ENCODE results near the gene PKHD1. TPM values are rescaled to one million over a fixed set of nuclear protein-coding genes. Genes with fewer than 3 reads are reported as not detected.

Gene PKHD1
- polyA plus RNA-seq, 1 of the 3 experiments (the other 2 are of a cell fraction) = not detected

GRCh38 chr6:51594981-51595380 lies 492.4 kb downstream of the PKHD1 start:
- Histone ChIP-seq H3K4me3 (ENCODE audit: low read depth in 2 of 2, low read length in 1 of 2) (no peak overlapping the region), H3K9me3 (no peaks in the 10 kb centered on the region), H3K9me2 (0 out of 2 replicates have a peak, but pooled peaks cover 3% of the 10 kb centered on the region), H2AFZ (ENCODE audit: low read depth) (no peak overlapping the region), H3K4me2 (no peak overlapping the region), H3K9ac (no peak overlapping the region), H3K27ac (ENCODE audit: low read depth in 2 of 2, low read length in 1 of 2) (no peak overlapping the region), H4K20me1 (ENCODE audit: insufficient read depth) (no peaks in the 10 kb centered on the region), H3K4me1 (ENCODE audit: control insufficient read depth in 1 of 2, insufficient read depth in 2 of 2, low read depth in 1 of 2, low read length in 1 of 2) (no peaks in the 10 kb centered on the region), H3K27me3 (ENCODE audit: insufficient read depth) (no peaks in the 10 kb centered on the region), H3F3A (replicated peaks; ENCODE audit: insufficient read depth) (no peaks in the 10 kb centered on the region), H3K36me3 (replicated peaks in 1 of 2; ENCODE audit: control insufficient read depth in 1 of 2, insufficient read depth in 2 of 2, low read length in 1 of 2) (no peaks in the 10 kb centered on the region), H3K79me2 (ENCODE audit: insufficient read depth) (no peaks in the 10 kb centered on the region)
- TF ChIP-seq MEF2A (IDR thresholded peaks at IDR 0.05; ENCODE audit: borderline replicate concordance, low read depth) (no peak), RXRA (IDR thresholded peaks at IDR 0.05; ENCODE audit: borderline replicate concordance, low read depth) (no peak), POLR2AphosphoS5 (IDR thresholded peaks at IDR 0.05; ENCODE audit: low read depth, low read length) (no peak), GATA2 (CRISPR knock-in tag; IDR thresholded peaks at IDR 0.05) (no peak), TEAD4 (IDR thresholded peaks at IDR 0.05; ENCODE audit: borderline replicate concordance, insufficient read depth) (no peak), NRF1 (IDR thresholded peaks at IDR 0.05; ENCODE audit: low read depth, low read length) (no peak), JUND (IDR thresholded peaks at IDR 0.05) (no peak), FOXM1 (IDR thresholded peaks at IDR 0.05; ENCODE audit: low read depth) (no peak), CHD2 (IDR thresholded peaks at IDR 0.05; ENCODE audit: low read length, partially characterized antibody) (no peak)
- WGBS (ENCODE audit: low lambda C conversion rate) = 0% methylated on average over 1 of the region's 1 CpG
- DNase-seq = no peak
- CTCF ChIA-PET = interaction anchor here (0.9 to 1.3 kb wide), 2 partner anchors 10 to 13 kb away, joined by 3 read pairs; no protein-coding TSS in a partner anchor
- POLR2A ChIA-PET = no interaction called here

GRCh38 chr6:51585264-51585663 lies 502.1 kb downstream of the PKHD1 start:
- CTCF ChIA-PET = interaction anchor here (0.7 to 1.5 kb wide), 3 partner anchors 10 to 259 kb away, joined by 3 read pairs; no protein-coding TSS in a partner anchor
- Histone ChIP-seq H3K4me1 (ENCODE audit: control insufficient read depth in 1 of 2, insufficient read depth in 2 of 2, low read depth in 1 of 2, low read length in 1 of 2) (no peaks in the 10 kb centered on the region; a peak in 1 of 4 replicates), H3K36me3 (replicated peaks in 1 of 2; ENCODE audit: control insufficient read depth in 1 of 2, insufficient read depth in 2 of 2, low read length in 1 of 2) (no peaks in the 10 kb centered on the region), H2AFZ (ENCODE audit: low read depth) (no peak overlapping the region), H3K9me3 (no peaks in the 10 kb centered on the region), H4K20me1 (ENCODE audit: insufficient read depth) (no peaks in the 10 kb centered on the region), H3K9ac (no peak overlapping the region), H3K27ac (ENCODE audit: low read depth in 2 of 2, low read length in 1 of 2) (no peak overlapping the region), H3K9me2 (no peaks in the 10 kb centered on the region), H3K4me2 (no peak overlapping the region), H3K27me3 (ENCODE audit: insufficient read depth) (no peaks in the 10 kb centered on the region), H3K79me2 (ENCODE audit: insufficient read depth) (no peaks in the 10 kb centered on the region), H3K4me3 (ENCODE audit: low read depth in 2 of 2, low read length in 1 of 2) (no peak overlapping the region), H3F3A (replicated peaks; ENCODE audit: insufficient read depth) (no peaks in the 10 kb centered on the region)
- no peak for DNase-seq
- TF ChIP-seq SIN3A (IDR thresholded peaks at IDR 0.05; ENCODE audit: borderline replicate concordance, low read depth, low read length) = no peak
- POLR2A ChIA-PET = no interaction called here

- H3K4me3 ChIP-seq (ENCODE audit: low read depth in 2 of 2, low read length in 1 of 2) = no peak overlapping the region
- WGBS (ENCODE audit: low lambda C conversion rate) = 49% methylated on average over 3 of the region's 3 CpGs
- H3F3A ChIP-seq (replicated peaks; ENCODE audit: insufficient read depth) = no peaks in the 10 kb centered on the region
- no peaks in the 10 kb centered on the region for H4K20me1 ChIP-seq (ENCODE audit: insufficient read depth)
- H3K4me1 ChIP-seq (ENCODE audit: control insufficient read depth in 1 of 2, insufficient read depth in 2 of 2, low read depth in 1 of 2, low read length in 1 of 2) = peaks cover 0 to 4% of the 10 kb centered on the region in 2 experiments; a peak in 1 of 4 replicates
- H3K9me3 ChIP-seq = no peaks in the 10 kb centered on the region
- no peaks in the 10 kb centered on the region for H3K9me2 ChIP-seq
- ChIA-PET POLR2A (no interaction called here), CTCF (interaction anchor here (1.3 to 1.5 kb wide), 2 partner anchors 11 to 260 kb away, joined by 3 read pairs; no protein-coding TSS in a partner anchor)
- no peaks in the 10 kb centered on the region for H3K36me3 ChIP-seq (replicated peaks in 1 of 2; ENCODE audit: control insufficient read depth in 1 of 2, insufficient read depth in 2 of 2, low read length in 1 of 2)
- H2AFZ ChIP-seq (ENCODE audit: low read depth) = no peak overlapping the region
- no peak overlapping the region for H3K27ac ChIP-seq (ENCODE audit: low read depth in 2 of 2, low read length in 1 of 2)
- no peak overlapping the region for H3K4me2 ChIP-seq
- no peak for DNase-seq
- H3K27me3 ChIP-seq (ENCODE audit: insufficient read depth) = no peaks in the 10 kb centered on the region
- no peaks in the 10 kb centered on the region for H3K79me2 ChIP-seq (ENCODE audit: insufficient read depth)
- no peak overlapping the region for H3K9ac ChIP-seq
- TF ChIP-seq TEAD4 (IDR thresholded peaks at IDR 0.05; ENCODE audit: borderline replicate concordance, insufficient read depth) (no peak), FOXJ3 (CRISPR knock-in tag; IDR thresholded peaks at IDR 0.05) (no peak), RXRA (IDR thresholded peaks at IDR 0.05; ENCODE audit: borderline replicate concordance, low read depth) (no peak), NFIC (IDR thresholded peaks at IDR 0.05; ENCODE audit: borderline replicate concordance) (no peak), USF1 (IDR thresholded peaks at IDR 0.05; ENCODE audit: borderline replicate concordance, low read depth) (no peak), GATA2 (CRISPR knock-in tag; IDR thresholded peaks at IDR 0.05) (no peak), RFX5 (IDR thresholded peaks at IDR 0.05; ENCODE audit: low read length) (no peak), CTCF (IDR thresholded peaks at IDR 0.05) (no peak), FOSL2 (IDR thresholded peaks at IDR 0.05; ENCODE audit: borderline replicate concordance, low read depth) (no peak), ELF1 (IDR thresholded peaks at IDR 0.05) (no peak), USF2 (IDR thresholded peaks at IDR 0.05; ENCODE audit: borderline replicate concordance, low read depth, low read length) (no peak), PBX3 (IDR thresholded peaks at IDR 0.05) (no peak), GABPA (IDR thresholded peaks at IDR 0.05; ENCODE audit: low read depth) (no peak), NRF1 (IDR thresholded peaks at IDR 0.05; ENCODE audit: low read depth, low read length) (no peak)
These were observed 503.2 kb downstream of the PKHD1 start for GRCh38 chr6:51584163-51584562.

Data from SK-N-SH (cell line).